RWPE2 (cell line): Measurements from ENCODE around the gene TSPAN5.

Experiments used
- ATAC-seq: fragments of 200-7000 bp; cut with Tn5 transposase; 3 replicates; pipeline ENCODE4 v1.9.1; 2021; ENCODE audit warnings: low read depth
- DNase-seq: peaks from one replicate; pipeline ENCODE4 v3.0.0-alpha.2; 2020; ENCODE audit warnings: low spot score
- H3K27ac ChIP-seq: fragments of 450-650 bp; 2 replicates; pipeline ENCODE4 v1.5.1; 2017; ENCODE audit warnings: mild to moderate bottlenecking; ENCODE audit not compliant: poor library complexity, severe bottlenecking
- H3K27me3 ChIP-seq: fragments of 250-450 bp; sonication (Bioruptor Pico); 2 replicates; pipeline ENCODE4 v1.5.1; 2021; ENCODE audit warnings: mild to moderate bottlenecking, moderate library complexity; ENCODE audit not compliant: insufficient read depth, poor library complexity, severe bottlenecking
- H3K36me3 ChIP-seq: fragments of 250-450 bp; sonication (Bioruptor Pico); 2 replicates; pipeline ENCODE4 v1.5.1; 2020; ENCODE audit warnings: low read depth, mild to moderate bottlenecking, moderate library complexity
- H3K4me1 ChIP-seq: fragments of 250-450 bp; sonication (Bioruptor Pico); 2 replicates; pipeline ENCODE4 v1.5.1; 2021; ENCODE audit warnings: mild to moderate bottlenecking, moderate library complexity; ENCODE audit not compliant: insufficient read depth, poor library complexity, severe bottlenecking
- H3K4me3 ChIP-seq: fragments of 250-450 bp; sonication (Bioruptor Pico); 2 replicates; pipeline ENCODE4 v1.5.1; 2021; ENCODE audit warnings: mild to moderate bottlenecking, moderate library complexity; ENCODE audit not compliant: severe bottlenecking
- H3K9me3 ChIP-seq: fragments of 250-450 bp; sonication (Bioruptor Pico); 2 replicates; pipeline ENCODE4 v1.5.1; 2021; ENCODE audit warnings: mild to moderate bottlenecking, moderate library complexity; ENCODE audit not compliant: severe bottlenecking
- CTCF ChIP-seq: fragments of 450-650 bp; IDR thresholded peaks from one replicate; pipeline ENCODE4 v1.5.1; 2017; ENCODE audit warnings: mild to moderate bottlenecking, moderate library complexity; ENCODE audit not compliant: poor library complexity, severe bottlenecking

The TSPAN5 gene

GRCh38 chr4:98618680-98619079 is 39.7 kb downstream of the TSPAN5 start:
- H3K9me3 ChIP-seq: no peaks in the 10 kb centered on the region

GRCh38 chr4:98617358-98618047 is 40.9 kb downstream of the TSPAN5 start:
- DNase-seq (no peak), ATAC-seq (no peak)
- no peaks in the 10 kb centered on the region for H3K27me3 ChIP-seq
- peaks cover 3% of the 10 kb centered on the region; the same call in 1 of the 2 replicates for H3K36me3 ChIP-seq
- no peak overlapping the region for H3K4me3 ChIP-seq
- peaks cover 10% of the 10 kb centered on the region for H3K4me1 ChIP-seq
- H3K9me3 ChIP-seq: no peaks in the 10 kb centered on the region
- H3K27ac ChIP-seq: no peak overlapping the region
- TF ChIP-seq CTCF: no peak

More at GRCh38 chr4:98618680-98619079, 39.7 kb downstream of the TSPAN5 start:
- no peak for TF ChIP-seq CTCF
- H3K27ac ChIP-seq: no peak overlapping the region
- no peaks in the 10 kb centered on the region for H3K27me3 ChIP-seq
- ATAC-seq (no peak), DNase-seq (no peak)
- H3K4me1 ChIP-seq: peaks cover 14% of the 10 kb centered on the region
- no peaks in the 10 kb centered on the region; the same call in none of the 2 replicates for H3K36me3 ChIP-seq
- H3K4me3 ChIP-seq: no peak overlapping the region

- ATAC-seq (no peak), DNase-seq (no peak)
- TF ChIP-seq CTCF: no peak
- Histone ChIP-seq H3K4me1 (peaks cover 12% of the 10 kb centered on the region), H3K27ac (no peak overlapping the region), H3K9me3 (no peaks in the 10 kb centered on the region), H3K4me3 (no peak overlapping the region), H3K36me3 (peaks cover 3% of the 10 kb centered on the region; the same call in 1 of the 2 replicates), H3K27me3 (no peaks in the 10 kb centered on the region)
Measured at GRCh38 chr4:98615991-98616390, 42.4 kb downstream of the TSPAN5 start.

GRCh38 chr4:98614662-98615061 is 43.7 kb downstream of the TSPAN5 start:
- Histone ChIP-seq H3K27ac (no peak overlapping the region), H3K27me3 (no peaks in the 10 kb centered on the region), H3K9me3 (no peaks in the 10 kb centered on the region), H3K4me1 (peaks cover 12% of the 10 kb centered on the region), H3K36me3 (peaks cover 3% of the 10 kb centered on the region; the same call in 1 of the 2 replicates), H3K4me3 (no peak overlapping the region)
- DNase-seq (no peak), ATAC-seq (no peak)
- no peak for TF ChIP-seq CTCF

- H3K36me3 ChIP-seq: peaks cover 3% of the 10 kb centered on the region; the same call in 1 of the 2 replicates
- TF ChIP-seq CTCF: no peak
- no peak overlapping the region for H3K4me3 ChIP-seq
- H3K27me3 ChIP-seq: no peaks in the 10 kb centered on the region
- H3K27ac ChIP-seq: no peak overlapping the region
- H3K4me1 ChIP-seq: peaks cover 12% of the 10 kb centered on the region
- H3K9me3 ChIP-seq: no peaks in the 10 kb centered on the region
- DNase-seq (no peak), ATAC-seq (no peak)
Measured at GRCh38 chr4:98614094-98614493, 44.3 kb downstream of the TSPAN5 start.
